ENCODE data around the gene MYT1. TPM values are rescaled to one million over a fixed set of nuclear protein-coding genes. Genes with fewer than 3 reads are reported as not detected.

MYT1 gene
- total and polyA plus RNA-seq, 4 donors: under 0.01 to 6.5 (median 0.08) TPM

- no peak overlapping the region for H3K27ac ChIP-seq (ENCODE audit: low read depth in 1 of 2, low read length in 2 of 2)
- H3K36me3 ChIP-seq (ENCODE audit: control insufficient read depth in 4 of 4, insufficient read depth in 3 of 4, low read depth in 1 of 4, low read length in 3 of 4): no peaks in the 10 kb centered on the region
- no peaks in the 10 kb centered on the region for H3K9me3 ChIP-seq (ENCODE audit: control insufficient read depth in 4 of 4, low read length in 3 of 4)
- 86% methylated on average over 3 of the region's 3 CpGs for WGBS
- H3K4me3 ChIP-seq (ENCODE audit: low read depth in 1 of 3, low read length in 3 of 3): no peak overlapping the region
- no peak overlapping the region for H3K9ac ChIP-seq (ENCODE audit: low read depth in 1 of 2, low read length in 2 of 2)
- DNase-seq (ENCODE audit: low spot score): no peak
- TF ChIP-seq FOXA1 (IDR thresholded peaks at IDR 0.05): no peak
- TF ChIP-seq RXRA (IDR thresholded peaks at IDR 0.05): no peak
- no peak for TF ChIP-seq SP1 (IDR thresholded peaks at IDR 0.05)
- no peak for TF ChIP-seq EGR1 (IDR thresholded peaks at IDR 0.05; ENCODE audit: low read depth in 2 of 2)
- no peak for TF ChIP-seq GABPA (IDR thresholded peaks at IDR 0.05 in 1 of 2, conservative IDR thresholded peaks at IDR 0.05 in 1 of 2)
- TF ChIP-seq HNF4A (conservative IDR thresholded peaks at IDR 0.05): no peak
- no peak for TF ChIP-seq HNF4G (IDR thresholded peaks at IDR 0.05)
- no peak for TF ChIP-seq CTCF (IDR thresholded peaks at IDR 0.05; ENCODE audit: low read depth, low read length, missing input control)
- no peak for TF ChIP-seq FOXA2 (IDR thresholded peaks at IDR 0.05)
- no peak for TF ChIP-seq REST (IDR thresholded peaks at IDR 0.05)
- TF ChIP-seq RAD21 (IDR thresholded peaks at IDR 0.05): no peak
- H3K4me1 ChIP-seq (ENCODE audit: control insufficient read depth in 4 of 4, insufficient read depth in 4 of 4, low read length in 3 of 4): peaks cover 0 to 22% (median 10%) of the 10 kb centered on the region in 4 donors
- H3K27me3 ChIP-seq (ENCODE audit: control insufficient read depth in 4 of 4, insufficient read depth in 4 of 4, low read length in 3 of 4): no peaks in the 10 kb centered on the region
Measured at GRCh38 chr20:64216036-64216435, 51.8 kb downstream of the MYT1 start.

GRCh38 chr20:64216910-64217309, 52.7 kb downstream of the MYT1 start:
- H3K4me1 ChIP-seq (ENCODE audit: control insufficient read depth in 4 of 4, insufficient read depth in 4 of 4, low read length in 3 of 4): peaks cover under 1 to 27% (median 14%) of the 10 kb centered on the region in 4 donors
- DNase-seq (ENCODE audit: low spot score): no peak
- no peaks in the 10 kb centered on the region for H3K9me3 ChIP-seq (ENCODE audit: control insufficient read depth in 4 of 4, low read length in 3 of 4)
- 93% methylated on average over 11 of the region's 11 CpGs for WGBS
- no peaks in the 10 kb centered on the region for H3K27me3 ChIP-seq (ENCODE audit: control insufficient read depth in 4 of 4, insufficient read depth in 4 of 4, low read length in 3 of 4)
- H3K4me3 ChIP-seq (ENCODE audit: low read depth in 1 of 3, low read length in 3 of 3): no peak overlapping the region
- no peak for TF ChIP-seq ZBTB33 (IDR thresholded peaks at IDR 0.05)
- no peak for TF ChIP-seq CTCF (IDR thresholded peaks at IDR 0.05; ENCODE audit: low read depth, low read length, missing input control)
- no peak for TF ChIP-seq YY1 (IDR thresholded peaks at IDR 0.05)
- no peak overlapping the region for H3K27ac ChIP-seq (ENCODE audit: low read depth in 1 of 2, low read length in 2 of 2)
- H3K36me3 ChIP-seq (ENCODE audit: control insufficient read depth in 4 of 4, insufficient read depth in 3 of 4, low read depth in 1 of 4, low read length in 3 of 4): no peaks in the 10 kb centered on the region
- no peak overlapping the region for H3K9ac ChIP-seq (ENCODE audit: low read depth in 1 of 2, low read length in 2 of 2)
